Measurements from ENCODE around the gene NT5C3A.

GRCh38 chr7:33055158-33055557, 7.4 kb downstream of the NT5C3A start:
- TF ChIP-seq CTCF (IDR thresholded peaks at IDR 0.05), result no peak
- no peak for TF ChIP-seq POLR2A (IDR thresholded peaks at IDR 0.05)
